ENCODE measurements around the gene HS6ST1.

DNA sequence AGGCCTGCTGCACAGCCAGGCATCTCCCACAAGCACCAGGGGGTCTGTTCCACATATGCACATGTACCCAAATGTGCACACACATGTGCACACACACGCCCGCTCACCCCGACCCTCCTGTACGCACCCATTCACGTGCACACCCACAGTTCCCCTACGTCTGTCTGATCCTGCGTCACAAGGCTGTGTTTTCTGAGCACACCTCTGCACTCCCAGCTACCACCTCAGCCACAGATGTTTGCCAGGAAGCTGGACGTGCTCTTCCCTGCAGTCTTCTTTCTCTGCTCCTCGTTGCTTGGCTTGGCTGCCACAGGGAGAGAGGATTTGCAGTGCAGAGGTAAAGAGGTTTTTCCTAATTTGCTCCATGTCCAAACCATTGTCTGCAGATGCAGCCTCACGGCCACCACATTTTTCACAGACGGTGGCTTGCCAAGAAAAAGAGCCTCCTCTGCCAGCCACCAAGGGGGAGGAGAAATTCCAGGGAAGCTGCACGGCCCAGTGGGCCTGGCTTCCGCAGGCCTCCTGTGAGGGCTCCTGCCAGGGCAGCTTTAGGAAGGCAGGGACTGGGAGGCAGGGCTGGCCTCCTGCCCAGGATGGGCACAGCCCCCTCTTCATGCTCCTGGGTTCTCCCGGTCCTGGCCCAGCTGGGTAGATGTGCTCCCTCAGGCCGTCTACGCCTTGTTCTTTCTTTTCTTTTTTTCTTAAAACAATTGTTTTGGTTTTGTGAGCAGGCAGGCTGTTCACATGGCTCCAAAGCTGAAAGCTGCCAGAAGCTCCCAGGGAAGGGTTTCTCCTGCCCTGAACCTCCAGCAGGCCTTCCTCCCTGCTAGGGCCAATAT, 29.3 kb upstream of the HS6ST1 start:
- TF ChIP-seq, protein P1, sequence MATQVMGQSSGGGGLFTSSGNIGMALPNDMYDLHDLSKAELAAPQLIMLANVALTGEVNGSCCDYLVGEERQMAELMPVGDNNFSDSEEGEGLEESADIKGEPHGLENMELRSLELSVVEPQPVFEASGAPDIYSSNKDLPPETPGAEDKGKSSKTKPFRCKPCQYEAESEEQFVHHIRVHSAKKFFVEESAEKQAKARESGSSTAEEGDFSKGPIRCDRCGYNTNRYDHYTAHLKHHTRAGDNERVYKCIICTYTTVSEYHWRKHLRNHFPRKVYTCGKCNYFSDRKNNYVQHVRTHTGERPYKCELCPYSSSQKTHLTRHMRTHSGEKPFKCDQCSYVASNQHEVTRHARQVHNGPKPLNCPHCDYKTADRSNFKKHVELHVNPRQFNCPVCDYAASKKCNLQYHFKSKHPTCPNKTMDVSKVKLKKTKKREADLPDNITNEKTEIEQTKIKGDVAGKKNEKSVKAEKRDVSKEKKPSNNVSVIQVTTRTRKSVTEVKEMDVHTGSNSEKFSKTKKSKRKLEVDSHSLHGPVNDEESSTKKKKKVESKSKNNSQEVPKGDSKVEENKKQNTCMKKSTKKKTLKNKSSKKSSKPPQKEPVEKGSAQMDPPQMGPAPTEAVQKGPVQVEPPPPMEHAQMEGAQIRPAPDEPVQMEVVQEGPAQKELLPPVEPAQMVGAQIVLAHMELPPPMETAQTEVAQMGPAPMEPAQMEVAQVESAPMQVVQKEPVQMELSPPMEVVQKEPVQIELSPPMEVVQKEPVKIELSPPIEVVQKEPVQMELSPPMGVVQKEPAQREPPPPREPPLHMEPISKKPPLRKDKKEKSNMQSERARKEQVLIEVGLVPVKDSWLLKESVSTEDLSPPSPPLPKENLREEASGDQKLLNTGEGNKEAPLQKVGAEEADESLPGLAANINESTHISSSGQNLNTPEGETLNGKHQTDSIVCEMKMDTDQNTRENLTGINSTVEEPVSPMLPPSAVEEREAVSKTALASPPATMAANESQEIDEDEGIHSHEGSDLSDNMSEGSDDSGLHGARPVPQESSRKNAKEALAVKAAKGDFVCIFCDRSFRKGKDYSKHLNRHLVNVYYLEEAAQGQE (IDR thresholded peaks at IDR 0.05): no peak
- TF ChIP-seq, protein P2, sequence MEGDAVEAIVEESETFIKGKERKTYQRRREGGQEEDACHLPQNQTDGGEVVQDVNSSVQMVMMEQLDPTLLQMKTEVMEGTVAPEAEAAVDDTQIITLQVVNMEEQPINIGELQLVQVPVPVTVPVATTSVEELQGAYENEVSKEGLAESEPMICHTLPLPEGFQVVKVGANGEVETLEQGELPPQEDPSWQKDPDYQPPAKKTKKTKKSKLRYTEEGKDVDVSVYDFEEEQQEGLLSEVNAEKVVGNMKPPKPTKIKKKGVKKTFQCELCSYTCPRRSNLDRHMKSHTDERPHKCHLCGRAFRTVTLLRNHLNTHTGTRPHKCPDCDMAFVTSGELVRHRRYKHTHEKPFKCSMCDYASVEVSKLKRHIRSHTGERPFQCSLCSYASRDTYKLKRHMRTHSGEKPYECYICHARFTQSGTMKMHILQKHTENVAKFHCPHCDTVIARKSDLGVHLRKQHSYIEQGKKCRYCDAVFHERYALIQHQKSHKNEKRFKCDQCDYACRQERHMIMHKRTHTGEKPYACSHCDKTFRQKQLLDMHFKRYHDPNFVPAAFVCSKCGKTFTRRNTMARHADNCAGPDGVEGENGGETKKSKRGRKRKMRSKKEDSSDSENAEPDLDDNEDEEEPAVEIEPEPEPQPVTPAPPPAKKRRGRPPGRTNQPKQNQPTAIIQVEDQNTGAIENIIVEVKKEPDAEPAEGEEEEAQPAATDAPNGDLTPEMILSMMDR (IDR thresholded peaks at IDR 0.05; ENCODE audit: low read depth, low read length, missing input control): no peak
- no peak for TF ChIP-seq EGR1 (IDR thresholded peaks at IDR 0.05; ENCODE audit: low read depth in 2 of 2)
- TF ChIP-seq TAF1 (conservative IDR thresholded peaks at IDR 0.05): no peak
- TF ChIP-seq GABPA (IDR thresholded peaks at IDR 0.05 in 1 of 2, conservative IDR thresholded peaks at IDR 0.05 in 1 of 2): no peak
- TF ChIP-seq JUND (IDR thresholded peaks at IDR 0.05): no peak
- TF ChIP-seq, protein P3, sequence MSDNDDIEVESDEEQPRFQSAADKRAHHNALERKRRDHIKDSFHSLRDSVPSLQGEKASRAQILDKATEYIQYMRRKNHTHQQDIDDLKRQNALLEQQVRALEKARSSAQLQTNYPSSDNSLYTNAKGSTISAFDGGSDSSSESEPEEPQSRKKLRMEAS (IDR thresholded peaks at IDR 0.05): no peak
- TF ChIP-seq, protein P4, sequence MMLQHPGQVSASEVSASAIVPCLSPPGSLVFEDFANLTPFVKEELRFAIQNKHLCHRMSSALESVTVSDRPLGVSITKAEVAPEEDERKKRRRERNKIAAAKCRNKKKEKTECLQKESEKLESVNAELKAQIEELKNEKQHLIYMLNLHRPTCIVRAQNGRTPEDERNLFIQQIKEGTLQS (IDR thresholded peaks at IDR 0.05): no peak
- TF ChIP-seq RAD21 (IDR thresholded peaks at IDR 0.05): no peak
- TF ChIP-seq YY1 (IDR thresholded peaks at IDR 0.05): no peak
- TF ChIP-seq NR2F2 (IDR thresholded peaks at IDR 0.05): no peak
- no peak for TF ChIP-seq SP1 (IDR thresholded peaks at IDR 0.05)
- TF ChIP-seq, protein P5, sequence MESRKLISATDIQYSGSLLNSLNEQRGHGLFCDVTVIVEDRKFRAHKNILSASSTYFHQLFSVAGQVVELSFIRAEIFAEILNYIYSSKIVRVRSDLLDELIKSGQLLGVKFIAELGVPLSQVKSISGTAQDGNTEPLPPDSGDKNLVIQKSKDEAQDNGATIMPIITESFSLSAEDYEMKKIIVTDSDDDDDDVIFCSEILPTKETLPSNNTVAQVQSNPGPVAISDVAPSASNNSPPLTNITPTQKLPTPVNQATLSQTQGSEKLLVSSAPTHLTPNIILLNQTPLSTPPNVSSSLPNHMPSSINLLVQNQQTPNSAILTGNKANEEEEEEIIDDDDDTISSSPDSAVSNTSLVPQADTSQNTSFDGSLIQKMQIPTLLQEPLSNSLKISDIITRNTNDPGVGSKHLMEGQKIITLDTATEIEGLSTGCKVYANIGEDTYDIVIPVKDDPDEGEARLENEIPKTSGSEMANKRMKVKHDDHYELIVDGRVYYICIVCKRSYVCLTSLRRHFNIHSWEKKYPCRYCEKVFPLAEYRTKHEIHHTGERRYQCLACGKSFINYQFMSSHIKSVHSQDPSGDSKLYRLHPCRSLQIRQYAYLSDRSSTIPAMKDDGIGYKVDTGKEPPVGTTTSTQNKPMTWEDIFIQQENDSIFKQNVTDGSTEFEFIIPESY (IDR thresholded peaks at IDR 0.05): no peak
- TF ChIP-seq HNF4G (IDR thresholded peaks at IDR 0.05): no peak
